GM21360 (cell line): ENCODE data around the gene ITPRID1.

Source experiments
- ATAC-seq: cut with Tn5 transposase; IDR thresholded peaks from one replicate; pipeline ENCODE4 v1.9.1; 2021; ENCODE audit warnings: mild to moderate bottlenecking, moderate library complexity; ENCODE audit not compliant: unreplicated experiment

The ITPRID1 gene

GRCh38 chr7:31692871-31693270, 179.0 kb downstream of the ITPRID1 start:
- no peak for ATAC-seq

GRCh38 chr7:31695859-31696614, 182.1 kb downstream of the ITPRID1 start:
- no peak for ATAC-seq

- ATAC-seq, result no peak
Measured at GRCh38 chr7:31699050-31699449, 185.2 kb downstream of the ITPRID1 start.

GRCh38 chr7:31702354-31702753, 188.5 kb downstream of the ITPRID1 start:
- ATAC-seq, result no peak

GRCh38 chr7:31705377-31705776, 191.5 kb downstream of the ITPRID1 start:
- ATAC-seq, result no peak

GRCh38 chr7:31707089-31707488, 193.2 kb downstream of the ITPRID1 start:
- no peak for ATAC-seq
